H9 (cell line): ENCODE measurements around the gene UNC5C. TPM values are rescaled to one million over a fixed set of nuclear protein-coding genes. Genes with fewer than 3 reads are reported as not detected.

Experiments used
- DNase-seq: peaks from one replicate; pipeline ENCODE4 v3.0.0-alpha.2; 2017
- H2AFZ ChIP-seq: one replicate; pipeline ENCODE4 v1.6.1; 2013; ENCODE audit warnings: mild to moderate bottlenecking, low read length, control low read depth, moderate library complexity
- H2AK5ac ChIP-seq: 2 replicates; pipeline ENCODE4 v1.6.1; 2013; ENCODE audit warnings: low read length, control low read depth, mixed read lengths; ENCODE audit not compliant: insufficient read length
- H2BK120ac ChIP-seq: one replicate; pipeline ENCODE4 v1.6.1; 2013; ENCODE audit warnings: low read depth, mild to moderate bottlenecking, low read length, control low read depth, inconsistent platforms; ENCODE audit not compliant: poor library complexity, severe bottlenecking
- H2BK12ac ChIP-seq: 2 replicates; pipeline ENCODE4 v1.6.1; 2013; ENCODE audit warnings: low read length, control low read depth, mixed read lengths, low read depth; ENCODE audit not compliant: insufficient read length
- H2BK15ac ChIP-seq: 2 replicates; pipeline ENCODE4 v1.6.1; 2013; ENCODE audit warnings: low read depth, low read length, control low read depth
- H2BK20ac ChIP-seq: one replicate; pipeline ENCODE4 v1.6.1; 2013; ENCODE audit warnings: low read depth, mild to moderate bottlenecking, low read length, control low read depth, inconsistent platforms; ENCODE audit not compliant: poor library complexity, severe bottlenecking
- H2BK5ac ChIP-seq: 2 replicates; pipeline ENCODE4 v1.6.1; 2013; ENCODE audit warnings: low read length, control low read depth, mixed read lengths; ENCODE audit not compliant: insufficient read length
- H3K14ac ChIP-seq: 2 replicates; pipeline ENCODE4 v1.6.1; 2013; ENCODE audit warnings: low read length, control low read depth; ENCODE audit not compliant: insufficient read depth
- H3K18ac ChIP-seq: 2 replicates; pipeline ENCODE4 v1.6.1; 2013; ENCODE audit warnings: low read depth, mild to moderate bottlenecking, mixed read lengths, low read length, control low read depth; ENCODE audit not compliant: insufficient read length
- H3K23ac ChIP-seq: 2 replicates; pipeline ENCODE4 v1.6.1; 2013; ENCODE audit warnings: low read length, control low read depth, mixed read lengths, low read depth; ENCODE audit not compliant: insufficient read length
- H3K23me2 ChIP-seq: 2 replicates; pipeline ENCODE4 v1.6.1; 2013; ENCODE audit warnings: low read depth, mild to moderate bottlenecking, mixed read lengths, low read length, control low read depth; ENCODE audit not compliant: insufficient read length, poor library complexity, severe bottlenecking
- H3K27ac ChIP-seq: 2 replicates; pipeline ENCODE4 v1.5.1; 2013; ENCODE audit warnings: low read length, control low read depth, mixed read lengths, low read depth; ENCODE audit not compliant: insufficient read length
- H3K27me3 ChIP-seq: 2 replicates; pipeline ENCODE4 v1.6.1; 2013; ENCODE audit warnings: low read length, control low read depth, inconsistent platforms; ENCODE audit not compliant: insufficient read depth
- H3K4ac ChIP-seq: 2 replicates; pipeline ENCODE4 v1.6.1; 2013; ENCODE audit warnings: low read depth, mild to moderate bottlenecking, control low read depth, inconsistent platforms, low read length, moderate library complexity
- H3K4me1 ChIP-seq: 2 replicates; pipeline ENCODE4 v1.6.1; 2013; ENCODE audit warnings: low read length, control low read depth, inconsistent platforms; ENCODE audit not compliant: insufficient read depth
- H3K4me2 ChIP-seq: 2 replicates; pipeline ENCODE4 v1.6.1; 2013; ENCODE audit warnings: low read length, control low read depth, mixed read lengths; ENCODE audit not compliant: insufficient read length, insufficient read depth
- H3K56ac ChIP-seq: 2 replicates; pipeline ENCODE4 v1.6.1; 2013; ENCODE audit warnings: low read depth, mild to moderate bottlenecking, mixed read lengths, low read length, control low read depth; ENCODE audit not compliant: insufficient read length
- H3K79me1 ChIP-seq: 2 replicates; pipeline ENCODE4 v1.6.1; 2013; ENCODE audit warnings: low read depth, mild to moderate bottlenecking, moderate library complexity, low read length, control low read depth, inconsistent platforms; ENCODE audit not compliant: insufficient read depth, poor library complexity, severe bottlenecking
- H3K79me2 ChIP-seq: 2 replicates; pipeline ENCODE4 v1.6.1; 2013; ENCODE audit warnings: low read length, control low read depth, inconsistent platforms; ENCODE audit not compliant: insufficient read depth
- H3K9ac ChIP-seq: 2 replicates; pipeline ENCODE4 v1.6.1; 2013; ENCODE audit warnings: low read length, control low read depth, mixed read lengths; ENCODE audit not compliant: insufficient read length; ENCODE audit errors: extremely low read depth
- H3K9me3 ChIP-seq: one replicate; pipeline ENCODE4 v1.6.1; 2013; ENCODE audit warnings: low read depth, low read length, inconsistent platforms; ENCODE audit not compliant: control insufficient read depth
- H3T11ph ChIP-seq: one replicate; pipeline ENCODE4 v1.6.1; 2013; ENCODE audit warnings: mild to moderate bottlenecking, low read length, control low read depth, inconsistent platforms
- H4K20me1 ChIP-seq: one replicate; pipeline ENCODE4 v1.6.1; 2013; ENCODE audit not compliant: control insufficient read depth, insufficient read length, insufficient read depth
- H4K5ac ChIP-seq: 2 replicates; pipeline ENCODE4 v1.6.1; 2013; ENCODE audit warnings: low read depth, mild to moderate bottlenecking, mixed read lengths, low read length, control low read depth; ENCODE audit not compliant: insufficient read length
- H4K8ac ChIP-seq: replicated peaks from 2 replicates; pipeline ENCODE4 v1.6.1; 2013; ENCODE audit warnings: low read length, control low read depth, mixed read lengths, low read depth; ENCODE audit not compliant: insufficient read length
- H4K91ac ChIP-seq: 2 replicates; pipeline ENCODE4 v1.6.1; 2013; ENCODE audit warnings: low read depth, mild to moderate bottlenecking, moderate library complexity, mixed read lengths, low read length, control low read depth; ENCODE audit not compliant: insufficient read length
- H3K27ac Mint-ChIP-seq, 3 experiments: 2 replicates in 2 of 3; 3 replicates in 1 of 3; pipeline ENCODE4 v1.8.0; 2020 to 2021; ENCODE audit warnings: mixed read lengths in 3 of 3, mild to moderate bottlenecking in 1 of 3, moderate library complexity in 1 of 3
- H3K27me3 Mint-ChIP-seq: 2 replicates; pipeline ENCODE4 v1.8.0; 2021; ENCODE audit warnings: low read depth, mild to moderate bottlenecking, moderate library complexity, mixed read lengths
- H3K36me3 Mint-ChIP-seq, 3 experiments: 2 replicates in 2 of 3; 3 replicates in 1 of 3; pipeline ENCODE4 v1.8.0; 2020 to 2021; ENCODE audit warnings: low read depth in 3 of 3, mixed read lengths in 3 of 3; ENCODE audit not compliant: insufficient read depth in 1 of 3
- H3K4me1 Mint-ChIP-seq, 2 experiments: 2 replicates each; pipeline ENCODE4 v1.8.0; 2020; ENCODE audit warnings: mixed read lengths in 2 of 2
- H3K4me3 Mint-ChIP-seq, 2 experiments: 2 replicates in 1 of 2; 3 replicates in 1 of 2; pipeline ENCODE4 v1.8.0; 2020 to 2021; ENCODE audit warnings: mild to moderate bottlenecking in 2 of 2, mixed read lengths in 2 of 2, moderate library complexity in 1 of 2
- H3K9me3 Mint-ChIP-seq, 2 experiments: 2 replicates in 1 of 2; 3 replicates in 1 of 2; pipeline ENCODE4 v1.8.0; 2020; ENCODE audit warnings: mild to moderate bottlenecking in 2 of 2, mixed read lengths in 2 of 2, moderate library complexity in 1 of 2
- CTCF ChIP-seq: fragments of 200-600 bp; sonication (generic); conservative IDR thresholded peaks from 3 replicates; pipeline ENCODE4 v1.8.0; 2021; ENCODE audit warnings: antibody characterized with exemption, mild to moderate bottlenecking
- WGBS: extraction: QIAGEN DNeasy Blood & Tissue Kit; methylation state at CpG from one replicate; pipeline ENCODE4 v1.1.7; 2013; ENCODE audit warnings: missing lambda C conversion rate, low lambda C conversion rate, mixed read lengths; ENCODE audit not compliant: insufficient read length; ENCODE audit errors: extremely low coverage; 5-methylcytosine and 5-hydroxymethylcytosine counted together
- total RNA-seq: library from RNA; stranded (reverse); gene quantifications from 2 replicates; pipeline ENCODE4 v1.2.1, GENCODE V29; 2021

Gene UNC5C
- total RNA-seq, 1 experiment from 2014 or later, result not detected

GRCh38 chr4:95129031-95129430, 419.7 kb downstream of the UNC5C start:
- H2BK12ac ChIP-seq, result no peak overlapping the region
- no peaks in the 10 kb centered on the region for H4K20me1 ChIP-seq
- H3T11ph ChIP-seq, result no peak overlapping the region
- H2BK15ac ChIP-seq, result no peak overlapping the region
- no peaks in the 10 kb centered on the region for H3K23me2 ChIP-seq
- H3K9me3 Mint-ChIP-seq, result peaks cover 0 to 1% of the 10 kb centered on the region in 2 experiments; a peak in 1 of 5 replicates
- no peaks in the 10 kb centered on the region for H3K9me3 ChIP-seq
- H3K27me3 ChIP-seq, result no peaks in the 10 kb centered on the region
- H3K79me2 ChIP-seq, result no peaks in the 10 kb centered on the region
- H3K4me1 ChIP-seq, result no peaks in the 10 kb centered on the region
- no peak overlapping the region for H2BK5ac ChIP-seq
- H3K4me3 Mint-ChIP-seq, result no peak overlapping the region
- H3K27ac ChIP-seq, result no peak overlapping the region
- no peaks in the 10 kb centered on the region for H3K79me1 ChIP-seq
- H3K14ac ChIP-seq, result no peak overlapping the region
- H3K4me2 ChIP-seq, result no peak overlapping the region
- H3K9ac ChIP-seq, result no peak overlapping the region
- no peak overlapping the region for H2BK20ac ChIP-seq
- H2AK5ac ChIP-seq, result no peak overlapping the region
- H3K18ac ChIP-seq, result no peak overlapping the region
- TF ChIP-seq CTCF, result no peak
- H2BK120ac ChIP-seq, result no peak overlapping the region
- H4K8ac ChIP-seq, result no peak overlapping the region
- H4K5ac ChIP-seq, result no peak overlapping the region
- H3K27ac Mint-ChIP-seq, result no peak overlapping the region
- no peaks in the 10 kb centered on the region for H3K36me3 Mint-ChIP-seq
- no peak overlapping the region for H3K23ac ChIP-seq
- H2AFZ ChIP-seq, result no peak overlapping the region
- H4K91ac ChIP-seq, result no peak overlapping the region
- WGBS, result no CpG with 5 or more reads among the region's 4 CpGs
- no peak overlapping the region for H3K56ac ChIP-seq
- no peaks in the 10 kb centered on the region for H3K27me3 Mint-ChIP-seq
- DNase-seq, result no peak
- no peak overlapping the region for H3K4ac ChIP-seq
- H3K4me1 Mint-ChIP-seq, result no peaks in the 10 kb centered on the region
